Transverse colon (tissue), 4 donors: Measurements from ENCODE around the gene MATR3. TPM values are rescaled to one million over a fixed set of nuclear protein-coding genes. Genes with fewer than 3 reads are reported as not detected.
A peak's percentile ranks its signal among the peaks of the same experiment; 100 is the strongest.

Source experiments
- DNase-seq: peaks from one replicate; pipeline ENCODE4 v3.0.0-alpha.2; 2019
- H3K27ac ChIP-seq, 4 donors: fragments of 200-600 bp; sonication (generic); 2 replicates each; pipeline ENCODE4 v1.5.1; 2016 to 2018; ENCODE audit warnings: inconsistent platforms in 4 of 4
- H3K27me3 ChIP-seq: fragments of 200-600 bp; sonication (generic); 2 replicates; pipeline ENCODE4 v1.5.1; 2017; ENCODE audit warnings: inconsistent platforms
- H3K36me3 ChIP-seq, 4 donors: fragments of 200-600 bp; sonication (generic); 2 replicates each; pipeline ENCODE4 v1.5.1; 2017 to 2019; ENCODE audit warnings: inconsistent platforms in 4 of 4
- H3K4me1 ChIP-seq, 4 donors: fragments of 200-600 bp; sonication (generic); 2 replicates each; pipeline ENCODE4 v1.5.1; 2017 to 2020; ENCODE audit warnings: inconsistent platforms in 4 of 4
- H3K4me3 ChIP-seq, 4 donors: fragments of 200-600 bp; sonication (generic); 1 replicate in 1 of 4; 2 replicates in 3 of 4; pipeline versions ENCODE4 v1.5.1 to v1.6.1; 2017 to 2019; ENCODE audit warnings: inconsistent platforms in 4 of 4
- H3K9me3 ChIP-seq, 2 donors: fragments of 200-600 bp; sonication (generic); 2 replicates each; pipeline ENCODE4 v1.5.1; 2017 to 2019; ENCODE audit warnings: inconsistent platforms in 2 of 2
- EP300 ChIP-seq: sonication (generic); formaldehyde crosslinking; IDR thresholded peaks from one replicate; pipeline ENCODE4 v1.6.1; 2017; ENCODE audit warnings: antibody characterized with exemption, low read depth
- POLR2A ChIP-seq: fragments of 450-650 bp; IDR thresholded peaks from one replicate; pipeline ENCODE4 v1.6.1; 2016; ENCODE audit warnings: antibody characterized with exemption, mild to moderate bottlenecking, moderate library complexity
- POLR2AphosphoS5 ChIP-seq, 3 donors: sonication (generic); formaldehyde crosslinking; IDR thresholded peaks; one replicate each; pipeline ENCODE4 v1.6.1; 2016; ENCODE audit warnings: antibody characterized with exemption in 3 of 3
- WGBS, 2 donors: methylation state at CpG; one replicate each; pipeline ENCODE4 v1.1.5; 2018; ENCODE audit warnings: low coverage in 1 of 2; 5-methylcytosine and 5-hydroxymethylcytosine counted together
- in situ Hi-C, 4 donors: fragments of 200-750 bp; cut with MboI; loops; one replicate each; pipeline versions ENCODE4 v1.15.0 to v1.15.1; 2017; ENCODE audit warnings: low sequenced_read_pairs in 3 of 4, low pct_ligation_motif_present in 1 of 4, low pct_unique_long_range_greater_than_20kb in 1 of 4
- intact Hi-C: fragments of 100-400 bp; cut with DNase I; formaldehyde crosslinking; loops from one replicate; pipeline ENCODE4 v1.15.1; 2023; ENCODE audit warnings: low total_unique reads
- total RNA-seq, 4 donors: library from RNA; depleted of rRNA; stranded (reverse); fragments of >200 nt; gene quantifications; one replicate each; pipeline ENCODE4 v1.1.0, GENCODE V29; 2016
- TF ChIP-seq, protein P1 (sequence below), 5 experiments: fragments of 200-600 bp in 3 of 5; fragments of 450-650 bp in 2 of 5; sonication (generic) in 3 of 5; IDR thresholded peaks; 1 replicate in 2 of 5; 2 replicates in 3 of 5; pipeline ENCODE4 v1.5.1; 2016 to 2017; ENCODE audit warnings: antibody characterized with exemption in 5 of 5, inconsistent platforms in 3 of 5, mild to moderate bottlenecking in 2 of 5, moderate library complexity in 1 of 5

The MATR3 gene
- total RNA-seq, 4 donors from 2014 or later = 97.3 to 190 (median 134) TPM

DNA sequence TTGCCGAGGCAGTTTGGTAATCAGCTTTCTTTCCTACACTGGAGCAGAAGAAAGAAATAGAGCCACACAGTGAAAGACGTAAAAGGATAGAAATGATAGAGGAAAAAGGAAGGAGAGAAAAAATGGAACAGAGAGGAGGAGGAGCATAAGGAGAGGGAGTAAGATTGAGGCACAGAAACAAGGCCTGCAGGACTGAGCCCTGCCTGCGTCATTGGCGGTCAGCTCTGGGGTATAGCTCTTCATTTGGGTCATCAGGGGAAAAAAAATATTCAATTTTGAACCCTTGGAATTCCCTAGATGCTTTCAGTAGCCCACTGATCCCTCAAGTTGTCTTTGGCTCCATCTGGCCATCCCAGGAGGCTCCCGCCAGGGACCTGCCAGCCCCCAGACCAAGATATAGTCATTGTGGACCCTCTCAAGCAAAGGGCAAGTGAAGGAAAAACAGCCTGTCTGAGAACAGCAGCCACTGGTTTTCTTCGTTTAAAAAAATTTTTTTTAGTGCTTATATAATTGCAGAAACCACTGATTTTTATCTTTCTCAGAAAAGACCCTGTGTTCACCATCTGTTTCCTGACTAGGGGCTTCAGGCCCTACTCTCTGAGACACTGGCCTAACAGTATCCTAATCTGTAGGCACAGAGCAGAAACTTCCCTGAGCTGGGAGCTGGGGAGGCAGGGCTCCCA, 31.3 kb upstream of the MATR3 start:
- WGBS, 2 donors = 76 to 80% methylated on average over 5 to 6 of the region's 6 CpGs
- Histone ChIP-seq H3K4me1 (peaks cover 0 to 10% (median 3%) of the 10 kb centered on the region in 4 donors), H3K9me3 (no peaks in the 10 kb centered on the region), H3K27me3 (no peaks in the 10 kb centered on the region), H3K27ac (peak overlapping the region in 2 of 4 donors; percentile 7 to 23), H3K36me3 (no peaks in the 10 kb centered on the region), H3K4me3 (no peak overlapping the region)
- intact Hi-C loops = no loop called here
- no peak for DNase-seq
- TF ChIP-seq EP300 = no peak
- in situ Hi-C loops = loop anchor here (10.0 to 25.0 kb wide), 3 partner anchors 437 to 675 kb away; partner anchors contain the start of gene HSPA9 (in 1 of the 4)

DNA sequence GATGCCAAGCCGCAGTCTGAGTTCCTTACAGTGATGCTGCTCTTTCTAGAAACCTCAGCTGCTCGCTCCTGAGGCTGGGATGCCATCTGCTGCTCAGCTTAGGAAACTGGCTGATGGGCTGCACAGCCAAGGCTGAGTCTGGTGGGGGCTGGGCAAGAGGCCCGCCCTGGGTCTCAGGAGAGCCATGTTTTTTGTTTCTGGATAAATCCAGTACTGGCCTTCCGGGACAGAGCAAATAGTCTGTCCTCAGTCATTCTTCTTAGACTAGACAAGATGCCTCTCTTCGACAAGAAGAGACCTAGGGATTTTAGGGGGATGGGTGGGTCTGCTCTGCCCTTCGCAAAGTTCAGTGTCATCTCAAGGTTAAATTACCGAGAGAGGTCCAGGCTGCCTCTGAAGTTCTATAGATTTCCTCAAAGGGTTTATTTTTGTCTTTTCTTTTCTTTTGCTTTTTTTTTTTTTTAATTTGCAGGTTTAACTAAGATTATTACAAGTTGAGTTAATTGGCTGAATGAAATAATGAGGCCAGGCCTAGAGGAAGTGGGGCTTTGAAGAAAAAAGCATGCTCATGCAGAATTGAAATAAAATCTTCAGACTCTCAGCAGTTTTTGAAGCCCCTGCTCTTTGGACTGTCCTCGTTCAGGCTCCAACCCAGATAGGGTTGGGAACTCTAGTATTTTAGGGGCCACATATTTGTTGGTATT, 30.6 kb upstream of the MATR3 start:
- Histone ChIP-seq H3K27ac (peak overlapping the region in 2 of 4 donors; percentile 7 to 23), H3K9me3 (no peaks in the 10 kb centered on the region), H3K4me3 (no peak overlapping the region), H3K4me1 (peaks cover 0 to 12% (median 3%) of the 10 kb centered on the region in 4 donors), H3K27me3 (no peaks in the 10 kb centered on the region), H3K36me3 (no peaks in the 10 kb centered on the region)
- DNase-seq = peak; percentile 83
- intact Hi-C loops (no loop called here), in situ Hi-C loops (loop anchor here (10.0 to 25.0 kb wide), 3 partner anchors 438 to 676 kb away; partner anchors contain the start of gene HSPA9 (in 1 of the 4))
- WGBS, 2 donors = 33 to 64% methylated on average over 5 to 8 of the region's 8 CpGs
- TF ChIP-seq EP300 (no peak), POLR2AphosphoS5 (IDR thresholded peaks at IDR 0.05) (peak in 1 of 3 donors; percentile 26), POLR2A (no peak)
- TF ChIP-seq, protein P1, sequence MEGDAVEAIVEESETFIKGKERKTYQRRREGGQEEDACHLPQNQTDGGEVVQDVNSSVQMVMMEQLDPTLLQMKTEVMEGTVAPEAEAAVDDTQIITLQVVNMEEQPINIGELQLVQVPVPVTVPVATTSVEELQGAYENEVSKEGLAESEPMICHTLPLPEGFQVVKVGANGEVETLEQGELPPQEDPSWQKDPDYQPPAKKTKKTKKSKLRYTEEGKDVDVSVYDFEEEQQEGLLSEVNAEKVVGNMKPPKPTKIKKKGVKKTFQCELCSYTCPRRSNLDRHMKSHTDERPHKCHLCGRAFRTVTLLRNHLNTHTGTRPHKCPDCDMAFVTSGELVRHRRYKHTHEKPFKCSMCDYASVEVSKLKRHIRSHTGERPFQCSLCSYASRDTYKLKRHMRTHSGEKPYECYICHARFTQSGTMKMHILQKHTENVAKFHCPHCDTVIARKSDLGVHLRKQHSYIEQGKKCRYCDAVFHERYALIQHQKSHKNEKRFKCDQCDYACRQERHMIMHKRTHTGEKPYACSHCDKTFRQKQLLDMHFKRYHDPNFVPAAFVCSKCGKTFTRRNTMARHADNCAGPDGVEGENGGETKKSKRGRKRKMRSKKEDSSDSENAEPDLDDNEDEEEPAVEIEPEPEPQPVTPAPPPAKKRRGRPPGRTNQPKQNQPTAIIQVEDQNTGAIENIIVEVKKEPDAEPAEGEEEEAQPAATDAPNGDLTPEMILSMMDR (IDR thresholded peaks at IDR 0.05) = peak; percentile 74 to 87 (median 79)

DNA sequence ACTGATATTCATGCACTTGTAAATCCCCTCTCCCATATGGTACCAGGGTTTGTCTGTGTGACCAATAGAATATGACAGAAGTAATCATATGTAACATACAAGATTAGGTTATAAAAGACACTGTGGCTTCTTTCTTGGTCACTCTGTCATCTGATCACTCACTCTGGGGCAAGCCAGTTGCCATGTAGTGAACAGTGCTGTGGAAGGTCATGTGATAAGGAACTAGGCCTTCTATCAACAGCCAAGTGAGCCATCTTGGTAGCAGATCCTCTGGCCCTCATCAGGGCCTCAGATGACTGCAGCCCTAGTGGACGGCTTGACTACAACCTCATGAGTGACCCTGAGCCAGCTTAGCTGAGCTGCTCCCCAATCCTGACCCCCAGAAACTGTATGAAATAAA, 30.0 kb upstream of the MATR3 start:
- no peak for TF ChIP-seq EP300
- TF ChIP-seq POLR2AphosphoS5 (IDR thresholded peaks at IDR 0.05) = no peak
- TF ChIP-seq POLR2A = no peak
- TF ChIP-seq, protein P1 (IDR thresholded peaks at IDR 0.05) = no peak
- H3K4me1 ChIP-seq = peaks cover 0 to 18% (median 5%) of the 10 kb centered on the region in 4 donors
- no peaks in the 10 kb centered on the region for H3K27me3 ChIP-seq
- 75% methylated on average over 1 of the region's 1 CpG; no CpG with 5 or more reads in 1 of the 2 donors for WGBS, 2 donors
- H3K36me3 ChIP-seq = no peaks in the 10 kb centered on the region
- DNase-seq = no peak
- in situ Hi-C loops (loop anchor here (10.0 to 25.0 kb wide), 3 partner anchors 439 to 676 kb away; partner anchors contain the start of gene HSPA9 (in 1 of the 4)), intact Hi-C loops (no loop called here)
- H3K9me3 ChIP-seq = no peaks in the 10 kb centered on the region
- no peak overlapping the region for H3K4me3 ChIP-seq
- H3K27ac ChIP-seq = no peak overlapping the region

DNA sequence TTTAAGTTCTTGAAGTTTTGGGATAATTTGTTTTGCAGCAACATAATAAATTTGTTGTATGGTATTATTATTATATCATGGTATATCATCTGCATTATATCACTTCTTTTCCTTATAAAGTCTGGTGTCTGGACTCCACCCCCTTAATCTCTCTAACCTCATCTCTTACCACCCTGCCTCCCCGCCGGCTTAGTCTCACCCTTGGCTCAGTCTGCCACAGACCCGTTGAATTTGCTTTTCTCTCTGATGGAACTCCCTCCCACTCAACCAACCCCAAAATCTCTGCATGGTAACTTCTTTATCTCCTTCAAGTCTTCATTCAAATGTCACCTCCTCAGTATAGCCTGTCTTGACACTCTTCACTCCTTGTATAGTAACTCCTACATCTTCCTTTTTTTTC, 29.6 kb upstream of the MATR3 start:
- intact Hi-C loops (no loop called here), in situ Hi-C loops (loop anchor here (10.0 to 25.0 kb wide), 3 partner anchors 439 to 677 kb away; partner anchors contain the start of gene HSPA9 (in 1 of the 4))
- no peaks in the 10 kb centered on the region for H3K27me3 ChIP-seq
- no peaks in the 10 kb centered on the region for H3K36me3 ChIP-seq
- TF ChIP-seq POLR2AphosphoS5 (IDR thresholded peaks at IDR 0.05) (no peak), POLR2A (no peak), EP300 (no peak)
- TF ChIP-seq, protein P1 (IDR thresholded peaks at IDR 0.05) = no peak
- WGBS, 2 donors = 86 to 89% methylated on average over 3 of the region's 3 CpGs
- no peak overlapping the region for H3K27ac ChIP-seq
- no peak for DNase-seq
- H3K4me3 ChIP-seq = no peak overlapping the region
- H3K9me3 ChIP-seq = no peaks in the 10 kb centered on the region
- peaks cover 0 to 22% (median 5%) of the 10 kb centered on the region in 4 donors for H3K4me1 ChIP-seq
